Activated CD4-positive, alpha-beta memory T cell treated with anti-CD3 and anti-CD28 coated beads for 36 hours (primary cell): ENCODE results near the gene FSHB. TPM values are rescaled to one million over a fixed set of nuclear protein-coding genes. Genes with fewer than 3 reads are reported as not detected.
A peak's percentile ranks its signal among the peaks of the same experiment; 100 is the strongest.

Source experiments
- CTCF ChIA-PET: fragments of 350-600 bp; sonication (Branson Sonifier 250); formaldehyde crosslinking; loops from one replicate; lab custom pipeline; 2021; ENCODE audit warnings: antibody characterized with exemption, inconsistent platforms; lab: Charles Lee
- POLR2A ChIA-PET: fragments of 350-600 bp; sonication (Branson Sonifier 250); formaldehyde crosslinking; loops from one replicate; lab custom pipeline; 2021; ENCODE audit warnings: antibody characterized with exemption; lab: Charles Lee
- DNase-seq: peaks from one replicate; pipeline ENCODE4 v3.0.0-alpha.2; 2020
- H3K27ac Mint-ChIP-seq: one replicate; pipeline ENCODE4 v1.8.0; 2021; ENCODE audit warnings: mixed read lengths
- H3K27me3 Mint-ChIP-seq: one replicate; pipeline ENCODE4 v1.8.0; 2021; ENCODE audit warnings: mixed read lengths
- H3K36me3 Mint-ChIP-seq: one replicate; pipeline ENCODE4 v1.8.0; 2021; ENCODE audit warnings: mixed read lengths
- H3K4me1 Mint-ChIP-seq: one replicate; pipeline ENCODE4 v1.8.0; 2021; ENCODE audit warnings: low read depth, mixed read lengths
- H3K4me3 Mint-ChIP-seq: one replicate; pipeline ENCODE4 v1.8.0; 2021; ENCODE audit warnings: mild to moderate bottlenecking, mixed read lengths
- H3K9me3 Mint-ChIP-seq: one replicate; pipeline ENCODE4 v1.8.0; 2021; ENCODE audit warnings: mixed read lengths
- intact Hi-C: fragments of 100-400 bp; cut with micrococcal nuclease; formaldehyde crosslinking; loops from one replicate; pipeline ENCODE4 v1.15.1; 2023
- total RNA-seq, 2 experiments: library from RNA; stranded (reverse); gene quantifications; one replicate each; pipeline ENCODE4 v1.2.3, GENCODE V29; 2021

Gene FSHB
- total RNA-seq, 2 experiments from 2014 or later, result not detected

GRCh38 chr11:30277176-30277575 lies 46.4 kb downstream of the FSHB start:
- POLR2A ChIA-PET, result no interaction called here
- Mint-ChIP-seq H3K36me3 (no peaks in the 10 kb centered on the region), H3K9me3 (no peaks in the 10 kb centered on the region), H3K27ac (no peak overlapping the region), H3K4me1 (peaks cover 11% of the 10 kb centered on the region), H3K4me3 (no peak overlapping the region), H3K27me3 (peaks cover 11% of the 10 kb centered on the region)
- DNase-seq, result no peak
- intact Hi-C loops, result no loop called here
- CTCF ChIA-PET, result no interaction called here

DNA sequence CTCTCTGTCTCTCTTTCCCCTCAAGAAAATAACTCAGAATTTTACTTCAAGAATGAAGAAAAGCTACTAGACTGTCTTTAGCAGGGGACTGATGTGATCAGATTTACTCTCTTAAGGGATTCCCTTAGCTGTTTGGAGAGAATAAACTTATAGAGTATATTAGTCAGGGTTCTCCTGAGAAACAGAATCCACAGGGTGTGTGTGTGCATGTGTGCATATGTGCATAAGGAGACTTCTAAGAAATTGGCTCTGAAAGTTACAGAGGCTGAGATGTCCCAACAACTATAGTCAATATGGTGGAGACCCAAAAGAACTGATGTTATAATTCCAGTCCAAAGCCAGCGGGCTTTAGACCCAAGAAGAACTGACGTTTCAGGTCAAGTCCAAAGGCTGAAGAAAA lies 49.0 kb downstream of the FSHB start:
- no peak overlapping the region for H3K27ac Mint-ChIP-seq
- H3K4me3 Mint-ChIP-seq, result no peak overlapping the region
- peaks cover 17% of the 10 kb centered on the region for H3K4me1 Mint-ChIP-seq
- DNase-seq, result no peak
- H3K36me3 Mint-ChIP-seq, result no peaks in the 10 kb centered on the region
- ChIA-PET POLR2A (no interaction called here), CTCF (no interaction called here)
- no peaks in the 10 kb centered on the region for H3K9me3 Mint-ChIP-seq
- H3K27me3 Mint-ChIP-seq, result peaks cover 3% of the 10 kb centered on the region
- intact Hi-C loops, result no loop called here

DNA sequence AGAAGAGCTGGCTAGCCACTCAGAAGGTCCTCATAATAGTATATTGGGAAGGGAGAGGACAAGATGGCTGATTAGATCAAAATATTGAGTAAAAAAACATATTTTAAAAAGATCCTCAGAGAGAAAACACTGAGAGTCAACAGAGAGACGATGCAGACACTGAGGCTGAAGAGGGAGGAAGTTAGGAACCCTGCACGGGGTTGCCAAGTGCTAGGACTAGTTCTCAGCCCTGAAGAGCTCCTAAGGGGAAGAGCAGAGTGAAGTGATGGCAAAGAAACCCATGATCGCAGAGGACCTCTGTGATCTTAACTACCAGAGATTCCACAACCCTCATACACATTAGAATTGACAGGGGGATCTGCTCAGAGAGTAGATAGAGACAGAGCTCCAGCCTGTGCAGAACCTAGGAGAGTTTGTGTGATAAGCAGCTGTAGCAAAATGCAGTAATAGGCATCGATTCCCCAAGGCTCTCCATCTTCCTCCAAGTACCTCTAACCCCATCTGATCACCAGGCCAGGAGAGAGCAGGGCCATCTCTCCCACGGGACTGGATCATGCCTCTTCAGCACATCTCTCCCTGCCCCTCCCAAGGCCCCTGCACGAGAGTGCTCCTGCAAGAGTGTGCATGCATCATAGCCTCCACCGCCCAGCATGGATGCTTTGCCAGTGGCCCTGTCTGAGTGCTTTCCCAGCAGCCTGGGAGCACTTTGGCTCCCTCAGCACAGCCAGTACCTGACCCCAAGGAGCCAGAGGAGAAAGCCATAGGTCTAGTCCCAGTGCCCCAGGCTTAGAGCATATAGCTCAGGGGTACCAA lies 50.9 kb downstream of the FSHB start:
- ChIA-PET POLR2A (no interaction called here), CTCF (no interaction called here)
- no peak for DNase-seq
- Mint-ChIP-seq H3K36me3 (no peaks in the 10 kb centered on the region), H3K27me3 (no peaks in the 10 kb centered on the region), H3K9me3 (no peaks in the 10 kb centered on the region), H3K4me1 (peaks cover 17% of the 10 kb centered on the region), H3K4me3 (no peak overlapping the region), H3K27ac (no peak overlapping the region)
- intact Hi-C loops, result no loop called here

DNA sequence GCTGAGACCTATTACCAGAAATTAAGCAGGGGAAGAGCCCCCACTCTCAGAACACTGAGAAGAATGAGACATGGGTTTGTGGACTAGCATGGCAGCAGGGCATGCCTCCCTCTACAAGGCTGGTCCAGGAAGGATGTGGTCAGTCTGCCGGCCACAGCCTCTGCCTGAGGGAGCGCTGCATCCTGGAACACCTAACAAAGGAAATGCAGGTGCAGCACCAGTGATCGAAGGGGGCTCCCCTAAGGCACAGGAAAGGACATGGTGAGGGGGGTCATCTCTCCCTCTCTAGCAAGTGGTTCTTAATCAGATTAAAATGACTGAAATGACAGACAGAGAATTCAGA lies 51.4 kb downstream of the FSHB start:
- CTCF ChIA-PET, result no interaction called here
- no peaks in the 10 kb centered on the region for H3K27me3 Mint-ChIP-seq
- POLR2A ChIA-PET, result no interaction called here
- DNase-seq, result peak; percentile 66
- no peak overlapping the region for H3K4me3 Mint-ChIP-seq
- H3K36me3 Mint-ChIP-seq, result no peaks in the 10 kb centered on the region
- intact Hi-C loops, result no loop called here
- peaks cover 17% of the 10 kb centered on the region for H3K4me1 Mint-ChIP-seq
- H3K9me3 Mint-ChIP-seq, result no peaks in the 10 kb centered on the region
- no peak overlapping the region for H3K27ac Mint-ChIP-seq

Other genes with a start within 250 kb of the FSHB start
- not detected for gene KCNA4, start 214.0 kb upstream of the FSHB start, total RNA-seq
- gene ARL14EP, start 92.1 kb downstream of the FSHB start, total RNA-seq, result 10 to 100 TPM; 25.0 to 31.0 TPM